ENCODE results near the gene BRD3OS.

The BRD3OS gene

GRCh38 chr9:134044944-134045343 lies 19.7 kb downstream of the BRD3OS start:
- Histone ChIP-seq H3K4me3 (ENCODE audit: insufficient read depth, low read depth, low read length, poor library complexity, severe bottlenecking) (no peak overlapping the region), H3K27ac (ENCODE audit: insufficient read depth, low read length, poor library complexity, severe bottlenecking) (no peak overlapping the region), H3K36me3 (ENCODE audit: control insufficient read depth, insufficient read depth, low read length) (peaks cover 79% of the 10 kb centered on the region), H3K9me3 (ENCODE audit: control insufficient read depth, low read length) (no peaks in the 10 kb centered on the region), H3K27me3 (replicated peaks; ENCODE audit: control insufficient read depth, insufficient read depth, low read length, poor library complexity, severe bottlenecking) (no peaks in the 10 kb centered on the region), H3K4me1 (ENCODE audit: control insufficient read depth, insufficient read depth, low read length, poor library complexity, severe bottlenecking) (no peaks in the 10 kb centered on the region)
- DNase-seq, result no peak

- Histone ChIP-seq H3K36me3 (ENCODE audit: control insufficient read depth, insufficient read depth, low read length) (peaks cover 81% of the 10 kb centered on the region), H3K4me3 (ENCODE audit: insufficient read depth, low read depth, low read length, poor library complexity, severe bottlenecking) (no peak overlapping the region), H3K27ac (ENCODE audit: insufficient read depth, low read length, poor library complexity, severe bottlenecking) (no peak overlapping the region), H3K9me3 (ENCODE audit: control insufficient read depth, low read length) (no peaks in the 10 kb centered on the region), H3K27me3 (replicated peaks; ENCODE audit: control insufficient read depth, insufficient read depth, low read length, poor library complexity, severe bottlenecking) (no peaks in the 10 kb centered on the region), H3K4me1 (ENCODE audit: control insufficient read depth, insufficient read depth, low read length, poor library complexity, severe bottlenecking) (no peaks in the 10 kb centered on the region)
- no peak for DNase-seq
These were observed 20.7 kb downstream of the BRD3OS start for GRCh38 chr9:134045841-134046544.

- Histone ChIP-seq H3K27ac (ENCODE audit: insufficient read depth, low read length, poor library complexity, severe bottlenecking) (no peak overlapping the region), H3K4me1 (ENCODE audit: control insufficient read depth, insufficient read depth, low read length, poor library complexity, severe bottlenecking) (no peaks in the 10 kb centered on the region), H3K36me3 (ENCODE audit: control insufficient read depth, insufficient read depth, low read length) (peaks cover 82% of the 10 kb centered on the region), H3K4me3 (ENCODE audit: insufficient read depth, low read depth, low read length, poor library complexity, severe bottlenecking) (no peak overlapping the region), H3K27me3 (replicated peaks; ENCODE audit: control insufficient read depth, insufficient read depth, low read length, poor library complexity, severe bottlenecking) (no peaks in the 10 kb centered on the region), H3K9me3 (ENCODE audit: control insufficient read depth, low read length) (no peaks in the 10 kb centered on the region)
- DNase-seq, result no peak
These were observed 21.8 kb downstream of the BRD3OS start for GRCh38 chr9:134046894-134047681.

GRCh38 chr9:134047868-134048581 lies 22.7 kb downstream of the BRD3OS start:
- no peaks in the 10 kb centered on the region for H3K27me3 ChIP-seq (replicated peaks; ENCODE audit: control insufficient read depth, insufficient read depth, low read length, poor library complexity, severe bottlenecking)
- no peak overlapping the region for H3K4me3 ChIP-seq (ENCODE audit: insufficient read depth, low read depth, low read length, poor library complexity, severe bottlenecking)
- no peaks in the 10 kb centered on the region for H3K9me3 ChIP-seq (ENCODE audit: control insufficient read depth, low read length)
- no peaks in the 10 kb centered on the region for H3K4me1 ChIP-seq (ENCODE audit: control insufficient read depth, insufficient read depth, low read length, poor library complexity, severe bottlenecking)
- H3K27ac ChIP-seq (ENCODE audit: insufficient read depth, low read length, poor library complexity, severe bottlenecking), result no peak overlapping the region
- no peak for DNase-seq
- H3K36me3 ChIP-seq (ENCODE audit: control insufficient read depth, insufficient read depth, low read length), result peaks cover 91% of the 10 kb centered on the region

- no peaks in the 10 kb centered on the region for H3K9me3 ChIP-seq (ENCODE audit: control insufficient read depth, low read length)
- DNase-seq, result no peak
- H3K27ac ChIP-seq (ENCODE audit: insufficient read depth, low read length, poor library complexity, severe bottlenecking), result no peak overlapping the region
- no peaks in the 10 kb centered on the region for H3K4me1 ChIP-seq (ENCODE audit: control insufficient read depth, insufficient read depth, low read length, poor library complexity, severe bottlenecking)
- no peak overlapping the region for H3K4me3 ChIP-seq (ENCODE audit: insufficient read depth, low read depth, low read length, poor library complexity, severe bottlenecking)
- peaks cover 92% of the 10 kb centered on the region for H3K36me3 ChIP-seq (ENCODE audit: control insufficient read depth, insufficient read depth, low read length)
- H3K27me3 ChIP-seq (replicated peaks; ENCODE audit: control insufficient read depth, insufficient read depth, low read length, poor library complexity, severe bottlenecking), result no peaks in the 10 kb centered on the region
These were observed 23.3 kb downstream of the BRD3OS start for GRCh38 chr9:134048582-134048968.

- Histone ChIP-seq H3K27ac (ENCODE audit: insufficient read depth, low read length, poor library complexity, severe bottlenecking) (no peak overlapping the region), H3K27me3 (replicated peaks; ENCODE audit: control insufficient read depth, insufficient read depth, low read length, poor library complexity, severe bottlenecking) (no peaks in the 10 kb centered on the region), H3K4me1 (ENCODE audit: control insufficient read depth, insufficient read depth, low read length, poor library complexity, severe bottlenecking) (no peaks in the 10 kb centered on the region), H3K36me3 (ENCODE audit: control insufficient read depth, insufficient read depth, low read length) (peaks cover 92% of the 10 kb centered on the region), H3K9me3 (ENCODE audit: control insufficient read depth, low read length) (no peaks in the 10 kb centered on the region), H3K4me3 (ENCODE audit: insufficient read depth, low read depth, low read length, poor library complexity, severe bottlenecking) (no peak overlapping the region)
- DNase-seq, result no peak
These were observed 24.0 kb downstream of the BRD3OS start for GRCh38 chr9:134049236-134049635.

- peaks cover 85% of the 10 kb centered on the region for H3K36me3 ChIP-seq (ENCODE audit: control insufficient read depth, insufficient read depth, low read length)
- H3K9me3 ChIP-seq (ENCODE audit: control insufficient read depth, low read length), result no peaks in the 10 kb centered on the region
These were observed 24.7 kb downstream of the BRD3OS start for GRCh38 chr9:134049772-134050588.

GRCh38 chr9:134050726-134051125 lies 25.4 kb downstream of the BRD3OS start:
- H3K27ac ChIP-seq (ENCODE audit: insufficient read depth, low read length, poor library complexity, severe bottlenecking), result no peak overlapping the region
- H3K36me3 ChIP-seq (ENCODE audit: control insufficient read depth, insufficient read depth, low read length), result peaks cover 78% of the 10 kb centered on the region
- no peaks in the 10 kb centered on the region for H3K27me3 ChIP-seq (replicated peaks; ENCODE audit: control insufficient read depth, insufficient read depth, low read length, poor library complexity, severe bottlenecking)
- H3K4me1 ChIP-seq (ENCODE audit: control insufficient read depth, insufficient read depth, low read length, poor library complexity, severe bottlenecking), result no peaks in the 10 kb centered on the region
- no peaks in the 10 kb centered on the region for H3K9me3 ChIP-seq (ENCODE audit: control insufficient read depth, low read length)
- DNase-seq, result no peak
- no peak overlapping the region for H3K4me3 ChIP-seq (ENCODE audit: insufficient read depth, low read depth, low read length, poor library complexity, severe bottlenecking)

More at GRCh38 chr9:134049772-134050588, 24.7 kb downstream of the BRD3OS start:
- no peaks in the 10 kb centered on the region for H3K27me3 ChIP-seq (replicated peaks; ENCODE audit: control insufficient read depth, insufficient read depth, low read length, poor library complexity, severe bottlenecking)
- no peak overlapping the region for H3K27ac ChIP-seq (ENCODE audit: insufficient read depth, low read length, poor library complexity, severe bottlenecking)
- DNase-seq, result no peak
- no peak overlapping the region for H3K4me3 ChIP-seq (ENCODE audit: insufficient read depth, low read depth, low read length, poor library complexity, severe bottlenecking)
- H3K4me1 ChIP-seq (ENCODE audit: control insufficient read depth, insufficient read depth, low read length, poor library complexity, severe bottlenecking), result no peaks in the 10 kb centered on the region

- Histone ChIP-seq H3K4me3 (ENCODE audit: insufficient read depth, low read depth, low read length, poor library complexity, severe bottlenecking) (no peak overlapping the region), H3K27ac (ENCODE audit: insufficient read depth, low read length, poor library complexity, severe bottlenecking) (no peak overlapping the region), H3K9me3 (ENCODE audit: control insufficient read depth, low read length) (no peaks in the 10 kb centered on the region), H3K4me1 (ENCODE audit: control insufficient read depth, insufficient read depth, low read length, poor library complexity, severe bottlenecking) (no peaks in the 10 kb centered on the region), H3K36me3 (ENCODE audit: control insufficient read depth, insufficient read depth, low read length) (peaks cover 72% of the 10 kb centered on the region), H3K27me3 (replicated peaks; ENCODE audit: control insufficient read depth, insufficient read depth, low read length, poor library complexity, severe bottlenecking) (no peaks in the 10 kb centered on the region)
- no peak for DNase-seq
These were observed 26.0 kb downstream of the BRD3OS start for GRCh38 chr9:134051319-134051718.
